Fibroblast of upper back skin (primary cell): Measurements from ENCODE around the gene KDM1B.
"Not testable (repeated sequence)": the region's sequence is repeated elsewhere in the genome, so short reads cannot be mapped to it uniquely, and the experiment has no call there.

Source experiments
- DNase-seq: peaks from one replicate; pipeline ENCODE4 v3.0.0-alpha.2; 2013

Gene KDM1B

GRCh38 chr6:18189196-18189595 is 34.0 kb downstream of the KDM1B start:
- no peak for DNase-seq

GRCh38 chr6:18192026-18192425 is 36.8 kb downstream of the KDM1B start:
- DNase-seq, result no peak

GRCh38 chr6:18203786-18204185 is 48.6 kb downstream of the KDM1B start:
- DNase-seq, result peak; percentile 42

GRCh38 chr6:18204691-18205090 is 49.5 kb downstream of the KDM1B start:
- DNase-seq, result no peak

GRCh38 chr6:18206591-18206990 is 51.4 kb downstream of the KDM1B start:
- no peak for DNase-seq

- no peak for DNase-seq
Observed at GRCh38 chr6:18207438-18207837, 52.2 kb downstream of the KDM1B start.

GRCh38 chr6:18207949-18208348 is 52.7 kb downstream of the KDM1B start:
- DNase-seq, result no peak

GRCh38 chr6:18208778-18209177 is 53.6 kb downstream of the KDM1B start:
- not testable (repeated sequence) for DNase-seq

GRCh38 chr6:18209539-18210197 is 54.4 kb downstream of the KDM1B start:
- DNase-seq, result no peak

- DNase-seq, result no peak
Observed at GRCh38 chr6:18210707-18211106, 55.5 kb downstream of the KDM1B start.

- DNase-seq, result no peak
Observed at GRCh38 chr6:18211338-18211737, 56.1 kb downstream of the KDM1B start.

- no peak for DNase-seq
Observed at GRCh38 chr6:18212231-18212630, 57.0 kb downstream of the KDM1B start.

GRCh38 chr6:18213439-18213838 is 58.2 kb downstream of the KDM1B start:
- DNase-seq, result no peak

GRCh38 chr6:18214003-18214402 is 58.8 kb downstream of the KDM1B start:
- no peak for DNase-seq

GRCh38 chr6:18215436-18215835 is 60.2 kb downstream of the KDM1B start:
- DNase-seq, result no peak

- peak; percentile 89 for DNase-seq
Observed at GRCh38 chr6:18216411-18216810, 61.2 kb downstream of the KDM1B start.

GRCh38 chr6:18218233-18218632 is 63.0 kb downstream of the KDM1B start:
- no peak for DNase-seq

- DNase-seq, result no peak
Observed at GRCh38 chr6:18219591-18219990, 64.4 kb downstream of the KDM1B start.

GRCh38 chr6:18221288-18221615 is 66.0 kb downstream of the KDM1B start:
- no peak for DNase-seq

GRCh38 chr6:18226451-18227105 is 71.4 kb downstream of the KDM1B start:
- peak; percentile 98 for DNase-seq

- DNase-seq, result not testable (repeated sequence)
Observed at GRCh38 chr6:18227166-18227565, 71.9 kb downstream of the KDM1B start.

- not testable (repeated sequence) for DNase-seq
Observed at GRCh38 chr6:18228590-18228989, 73.4 kb downstream of the KDM1B start.

- DNase-seq, result not testable (repeated sequence)
Observed at GRCh38 chr6:18231856-18232255, 76.6 kb downstream of the KDM1B start.

GRCh38 chr6:18233770-18234169 is 78.5 kb downstream of the KDM1B start:
- not testable (repeated sequence) for DNase-seq

GRCh38 chr6:18234564-18234963 is 79.3 kb downstream of the KDM1B start:
- DNase-seq, result no peak
